Muscle layer of duodenum (tissue), 2 donors: ENCODE data around the gene RER1.

Source experiments
- H3K27ac ChIP-seq: one replicate; pipeline ENCODE4 v1.7.0; 2013; ENCODE audit warnings: mild to moderate bottlenecking, low read length
- H3K27me3 ChIP-seq: one replicate; pipeline ENCODE4 v1.7.0; 2013; ENCODE audit warnings: low read depth, mild to moderate bottlenecking, control low read depth, low read length
- H3K36me3 ChIP-seq, 2 donors: one replicate each; pipeline ENCODE4 v1.7.0; 2013; ENCODE audit warnings: low read length in 2 of 2, control low read depth in 1 of 2, mild to moderate bottlenecking in 1 of 2; ENCODE audit not compliant: insufficient read depth in 2 of 2, control insufficient read depth in 1 of 2
- H3K4me1 ChIP-seq, 2 donors: one replicate each; pipeline ENCODE4 v1.7.0; 2013; ENCODE audit warnings: low read length in 2 of 2, mild to moderate bottlenecking in 2 of 2, control low read depth in 1 of 2, moderate library complexity in 1 of 2; ENCODE audit not compliant: insufficient read depth in 2 of 2, control insufficient read depth in 1 of 2
- H3K4me3 ChIP-seq, 2 donors: one replicate each; pipeline ENCODE4 v1.7.0; 2013; ENCODE audit warnings: low read length in 2 of 2, low read depth in 1 of 2, mild to moderate bottlenecking in 1 of 2
- H3K9me3 ChIP-seq, 2 donors: one replicate each; pipeline ENCODE4 v1.7.0; 2013; ENCODE audit warnings: low read length in 2 of 2, control low read depth in 1 of 2, mild to moderate bottlenecking in 1 of 2; ENCODE audit not compliant: control insufficient read depth in 1 of 2
- donor health status: healthy.

Gene RER1

DNA sequence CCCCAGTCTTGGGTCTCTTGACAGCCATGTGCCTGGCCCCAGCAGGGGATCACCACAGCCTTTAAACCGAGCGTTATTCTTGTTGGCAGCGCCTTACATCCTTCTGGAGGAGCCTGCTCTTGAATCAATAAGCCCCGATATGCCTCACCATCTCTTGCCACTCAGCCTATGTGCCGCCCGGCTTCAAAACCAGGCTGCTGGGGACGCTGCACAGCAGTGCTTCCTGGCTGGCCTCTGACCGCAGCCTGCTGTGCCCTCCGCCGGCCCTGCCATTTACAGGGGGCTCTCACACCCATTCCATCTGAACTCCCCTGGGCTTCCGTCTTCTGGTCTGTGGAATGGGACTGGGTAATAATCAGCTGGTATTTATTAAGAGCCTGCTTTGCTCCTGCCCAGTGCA, 23.7 kb downstream of the RER1 start:
- Histone ChIP-seq H3K9me3 (no peaks in the 10 kb centered on the region), H3K4me1 (peaks cover 8 to 23% of the 10 kb centered on the region in 2 donors), H3K27me3 (peaks cover 3% of the 10 kb centered on the region), H3K4me3 (no peak overlapping the region), H3K27ac (no peak overlapping the region), H3K36me3 (no peaks in the 10 kb centered on the region)

GRCh38 chr1:2415801-2416208, 24.2 kb downstream of the RER1 start:
- H3K4me3 ChIP-seq, result no peak overlapping the region
- H3K27ac ChIP-seq, result no peak overlapping the region

GRCh38 chr1:2416403-2416802, 24.8 kb downstream of the RER1 start:
- Histone ChIP-seq H3K27ac (no peak overlapping the region), H3K27me3 (peaks cover 5% of the 10 kb centered on the region), H3K9me3 (no peaks in the 10 kb centered on the region), H3K4me3 (no peak overlapping the region), H3K36me3 (no peaks in the 10 kb centered on the region), H3K4me1 (peaks cover 8 to 22% of the 10 kb centered on the region in 2 donors)

More at GRCh38 chr1:2415801-2416208, 24.2 kb downstream of the RER1 start:
- Histone ChIP-seq H3K36me3 (no peaks in the 10 kb centered on the region), H3K27me3 (peaks cover 5% of the 10 kb centered on the region), H3K9me3 (no peaks in the 10 kb centered on the region), H3K4me1 (peaks cover 8 to 23% of the 10 kb centered on the region in 2 donors)

- Histone ChIP-seq H3K27ac (no peak overlapping the region), H3K36me3 (no peaks in the 10 kb centered on the region), H3K9me3 (peaks cover 0 to under 1% of the 10 kb centered on the region in 2 donors), H3K27me3 (peaks cover 5% of the 10 kb centered on the region), H3K4me1 (peaks cover 8 to 16% of the 10 kb centered on the region in 2 donors), H3K4me3 (no peak overlapping the region)
Observed at GRCh38 chr1:2417083-2417832, 25.6 kb downstream of the RER1 start.

GRCh38 chr1:2417833-2418225, 26.2 kb downstream of the RER1 start:
- Histone ChIP-seq H3K27ac (no peak overlapping the region), H3K36me3 (no peaks in the 10 kb centered on the region), H3K4me1 (peaks cover 8 to 16% of the 10 kb centered on the region in 2 donors), H3K9me3 (peaks cover 0 to 5% of the 10 kb centered on the region in 2 donors), H3K4me3 (no peak overlapping the region), H3K27me3 (peaks cover 5% of the 10 kb centered on the region)

GRCh38 chr1:2418791-2419320, 27.2 kb downstream of the RER1 start:
- Histone ChIP-seq H3K36me3 (no peaks in the 10 kb centered on the region), H3K27ac (no peak overlapping the region), H3K27me3 (peaks cover 5% of the 10 kb centered on the region), H3K4me1 (peaks cover 4 to 8% of the 10 kb centered on the region in 2 donors), H3K9me3 (peaks cover 0 to 13% of the 10 kb centered on the region in 2 donors), H3K4me3 (no peak overlapping the region)

GRCh38 chr1:2419416-2419815, 27.8 kb downstream of the RER1 start:
- no peak overlapping the region for H3K27ac ChIP-seq
- H3K27me3 ChIP-seq, result peaks cover 5% of the 10 kb centered on the region
- H3K36me3 ChIP-seq, result no peaks in the 10 kb centered on the region
- no peak overlapping the region for H3K4me3 ChIP-seq
- peaks cover 0 to 2% of the 10 kb centered on the region in 2 donors for H3K4me1 ChIP-seq
- peaks cover 0 to 13% of the 10 kb centered on the region in 2 donors for H3K9me3 ChIP-seq

- H3K36me3 ChIP-seq, result no peaks in the 10 kb centered on the region
- peaks cover 5% of the 10 kb centered on the region for H3K27me3 ChIP-seq
- H3K4me3 ChIP-seq, result no peak overlapping the region
- H3K27ac ChIP-seq, result no peak overlapping the region
- no peaks in the 10 kb centered on the region for H3K4me1 ChIP-seq
- peaks cover 0 to 13% of the 10 kb centered on the region in 2 donors for H3K9me3 ChIP-seq
Observed at GRCh38 chr1:2422523-2422922, 30.9 kb downstream of the RER1 start.

DNA sequence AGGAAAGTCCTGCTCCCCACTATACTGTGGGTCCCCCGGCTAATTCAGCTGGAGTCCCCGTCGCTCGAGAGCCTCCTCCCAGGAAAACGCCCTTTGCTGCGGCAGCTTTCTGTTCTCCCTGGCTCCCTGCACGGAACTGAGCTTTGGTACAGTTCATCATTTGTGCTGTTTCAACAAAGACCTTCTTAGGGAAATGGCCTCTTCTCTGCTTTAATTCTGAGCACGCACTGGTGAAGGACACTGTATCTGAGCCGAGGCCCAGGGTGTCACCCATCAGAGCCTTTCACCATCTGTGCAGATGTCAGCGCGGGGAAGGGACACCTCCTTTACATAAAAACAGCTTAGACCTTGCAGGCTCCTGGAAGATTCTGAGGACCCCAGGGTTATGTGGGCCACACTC, 34.3 kb downstream of the RER1 start:
- Histone ChIP-seq H3K4me3 (no peak overlapping the region), H3K4me1 (no peaks in the 10 kb centered on the region), H3K36me3 (no peaks in the 10 kb centered on the region), H3K9me3 (peaks cover 0 to 16% of the 10 kb centered on the region in 2 donors), H3K27me3 (no peaks in the 10 kb centered on the region), H3K27ac (no peak overlapping the region)

DNA sequence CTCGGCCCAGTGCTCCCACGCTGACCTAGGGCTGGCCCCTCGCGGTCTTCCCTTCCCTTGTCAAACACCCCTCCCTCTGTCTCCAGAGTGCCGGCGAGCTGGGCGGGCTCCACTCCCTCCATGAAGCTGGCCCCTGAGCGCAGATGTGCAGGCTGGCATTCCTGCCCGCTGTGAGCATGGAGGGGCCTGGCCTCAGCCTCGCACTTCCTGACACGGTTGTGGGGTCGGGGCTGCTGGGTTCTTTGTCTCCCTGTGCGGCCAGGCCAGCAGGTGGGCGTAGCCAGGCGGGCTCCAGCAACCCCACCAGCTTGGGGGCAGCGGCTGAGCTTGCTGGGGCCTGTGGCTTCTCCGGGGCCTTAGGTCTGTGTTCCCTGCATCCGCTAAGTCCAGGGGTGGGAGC, 34.9 kb downstream of the RER1 start:
- H3K9me3 ChIP-seq, result peaks cover 0 to 16% of the 10 kb centered on the region in 2 donors
- no peak overlapping the region for H3K27ac ChIP-seq
- H3K27me3 ChIP-seq, result no peaks in the 10 kb centered on the region
- no peak overlapping the region for H3K4me3 ChIP-seq
- H3K36me3 ChIP-seq, result no peaks in the 10 kb centered on the region
- H3K4me1 ChIP-seq, result no peaks in the 10 kb centered on the region

- no peak overlapping the region for H3K27ac ChIP-seq
- H3K4me1 ChIP-seq, result no peaks in the 10 kb centered on the region
- peaks cover 0 to 16% of the 10 kb centered on the region in 2 donors for H3K9me3 ChIP-seq
- H3K27me3 ChIP-seq, result no peaks in the 10 kb centered on the region
- no peak overlapping the region for H3K4me3 ChIP-seq
- no peaks in the 10 kb centered on the region for H3K36me3 ChIP-seq
Observed at GRCh38 chr1:2427051-2427450, 35.4 kb downstream of the RER1 start.
